ENCODE data around the gene ANKEF1. TPM values are rescaled to one million over a fixed set of nuclear protein-coding genes. Genes with fewer than 3 reads are reported as not detected.

The ANKEF1 gene
- 1 to 10 TPM in 2 of 4 donors, under 1 TPM in 2; 0.26 to 5.1 (median 1.3) TPM for total RNA-seq

- TF ChIP-seq CTCF (IDR thresholded peaks at IDR 0.05) (peak in 1 of 4 experiments; percentile 9), POLR2A (IDR thresholded peaks at IDR 0.05) (peak in 1 of 2 donors; percentile 32)
- H3K4me3 ChIP-seq, result peak within 1 kb of the TSS; percentile 51 to 81
- peak; percentile 43 to 68 for DNase-seq
- no peaks in the 10 kb centered on the region for H3K36me3 ChIP-seq
- H3K4me1 ChIP-seq, result no peaks in the 10 kb centered on the region
- no peaks in the 10 kb centered on the region for H3K9me3 ChIP-seq
- intact Hi-C loops (cut with DNase I; ENCODE audit: low total_unique reads), result no loop called here
- H3K27me3 ChIP-seq, result no peaks in the 10 kb centered on the region
- H3K27ac ChIP-seq, result peak within 1 kb of the TSS; percentile 53 to 72
Measured at GRCh38 chr20:10034717-10035571, at the start of gene ANKEF1. TSS of gene ANKEF1 (plus strand) at chr20:10034987. CDS start at chr20:10038302, 3,315 bp downstream.

GRCh38 chr20:9985281-9985680 is 49.5 kb upstream of the ANKEF1 start:
- Histone ChIP-seq H3K9me3 (no peaks in the 10 kb centered on the region), H3K4me3 (no peak overlapping the region), H3K27me3 (no peaks in the 10 kb centered on the region), H3K4me1 (peaks cover 0 to 5% of the 10 kb centered on the region in 2 donors), H3K36me3 (no peaks in the 10 kb centered on the region), H3K27ac (no peak overlapping the region)
- TF ChIP-seq CTCF (IDR thresholded peaks at IDR 0.05) (no peak), POLR2A (IDR thresholded peaks at IDR 0.05) (no peak)
- intact Hi-C loops (cut with DNase I; ENCODE audit: low total_unique reads), result no loop called here
- no peak for DNase-seq

GRCh38 chr20:9985773-9986172 is 49.0 kb upstream of the ANKEF1 start:
- H3K36me3 ChIP-seq, result no peaks in the 10 kb centered on the region
- no peaks in the 10 kb centered on the region for H3K27me3 ChIP-seq
- DNase-seq, result no peak
- H3K4me1 ChIP-seq, result peaks cover 0 to 5% of the 10 kb centered on the region in 2 donors
- H3K9me3 ChIP-seq, result no peaks in the 10 kb centered on the region
- H3K27ac ChIP-seq, result no peak overlapping the region
- no peak for TF ChIP-seq POLR2A (IDR thresholded peaks at IDR 0.05)
- no peak for TF ChIP-seq CTCF (IDR thresholded peaks at IDR 0.05)
- H3K4me3 ChIP-seq, result no peak overlapping the region
- intact Hi-C loops (cut with DNase I; ENCODE audit: low total_unique reads), result no loop called here

- H3K36me3 ChIP-seq, result no peaks in the 10 kb centered on the region
- H3K27me3 ChIP-seq, result no peaks in the 10 kb centered on the region
- H3K27ac ChIP-seq, result no peak overlapping the region
- H3K4me1 ChIP-seq, result no peaks in the 10 kb centered on the region
- no peak overlapping the region for H3K4me3 ChIP-seq
- TF ChIP-seq POLR2A (IDR thresholded peaks at IDR 0.05) (no peak), CTCF (IDR thresholded peaks at IDR 0.05) (no peak)
- no peak for DNase-seq
- no peaks in the 10 kb centered on the region for H3K9me3 ChIP-seq
- intact Hi-C loops (cut with DNase I; ENCODE audit: low total_unique reads), result no loop called here
Measured at GRCh38 chr20:9989066-9989724, 45.6 kb upstream of the ANKEF1 start.

GRCh38 chr20:9993137-9993536 is 41.6 kb upstream of the ANKEF1 start:
- no peaks in the 10 kb centered on the region for H3K4me1 ChIP-seq
- TF ChIP-seq CTCF (IDR thresholded peaks at IDR 0.05) (no peak), POLR2A (IDR thresholded peaks at IDR 0.05) (no peak)
- intact Hi-C loops (cut with DNase I; ENCODE audit: low total_unique reads), result no loop called here
- H3K27ac ChIP-seq, result no peak overlapping the region
- no peaks in the 10 kb centered on the region for H3K9me3 ChIP-seq
- DNase-seq, result no peak
- H3K36me3 ChIP-seq, result no peaks in the 10 kb centered on the region
- no peaks in the 10 kb centered on the region for H3K27me3 ChIP-seq
- no peak overlapping the region for H3K4me3 ChIP-seq
